Measurements from ENCODE around the gene S100A5. TPM values are rescaled to one million over a fixed set of nuclear protein-coding genes. Genes with fewer than 3 reads are reported as not detected.

The S100A5 gene
- total and polyA plus RNA-seq, 2 of the 8 experiments (the other 6 are each of a cell fraction or from before 2014, with no cell fraction given): not detected

DNA sequence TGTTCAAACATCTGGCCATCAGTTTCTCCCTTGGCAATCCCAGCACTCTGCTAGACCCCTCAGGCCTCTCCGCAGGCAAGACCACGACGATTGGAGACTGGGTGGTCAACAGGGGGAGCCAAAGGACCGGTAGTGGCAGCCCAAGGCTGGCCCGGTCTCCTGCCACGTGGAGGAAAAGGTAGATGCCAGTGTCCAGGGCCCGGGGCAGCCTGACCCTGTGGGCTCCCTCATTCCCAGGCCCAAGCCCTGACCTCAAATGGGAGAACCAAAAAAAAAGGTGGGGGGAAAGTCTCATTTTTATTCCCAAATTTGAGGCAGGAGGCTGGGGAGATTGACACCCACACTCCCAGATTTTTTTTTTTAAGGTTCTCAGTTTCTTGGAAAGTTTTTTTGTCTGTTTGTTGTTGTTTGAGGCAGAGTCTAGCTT, 29.7 kb downstream of the S100A5 start:
- H3K18ac ChIP-seq (ENCODE audit: extremely low read depth, low read length): no peak overlapping the region
- no peaks in the 10 kb centered on the region for H3K79me1 ChIP-seq (ENCODE audit: low read depth, low read length)
- no peak overlapping the region for H3K4me3 ChIP-seq (ENCODE audit: extremely low read depth in 1 of 4, insufficient read depth in 2 of 4, low read depth in 3 of 4, low read length in 4 of 4)
- H4K91ac ChIP-seq (replicated peaks; ENCODE audit: insufficient read length, low read length): no peak overlapping the region
- DNase-seq (ENCODE audit: low read depth in 1 of 2, low spot score in 2 of 2) (peak in 1 of 2 experiments; percentile 93), FAIRE-seq (peak; percentile 63)
- peaks cover 0 to 3% (median 1%) of the 10 kb centered on the region in 4 experiments; a peak in 3 of 7 replicates for H3K4me1 ChIP-seq (replicated peaks in 1 of 4; ENCODE audit: control insufficient read depth in 3 of 4, insufficient read depth in 4 of 4, low read length in 3 of 4)
- no peak overlapping the region for H3K27ac ChIP-seq (ENCODE audit: low read depth, low read length)
- H3K9ac ChIP-seq (replicated peaks in 1 of 4; ENCODE audit: extremely low read depth in 1 of 4, low read depth in 3 of 4, low read length in 3 of 4): no peak overlapping the region
- H2BK120ac ChIP-seq (replicated peaks; ENCODE audit: low read depth, low read length): no peak overlapping the region
- ChIA-PET CTCF (ENCODE audit: partially characterized antibody) (interaction anchor here (0.6 to 5.3 kb wide), 61 partner anchors 9 to 434 kb away, joined by 3 to 86 read pairs (median 5); partner anchors contain the start of genes PGLYRP4, S100A1, S100A13 and S100A14), POLR2A (ENCODE audit: partially characterized antibody) (interaction anchor here (0.6 to 1.8 kb wide), 4 partner anchors 22 to 135 kb away, joined by 3 to 5 read pairs (median 4); no protein-coding TSS in a partner anchor)
- 12% methylated on average over 7 of the region's 7 CpGs; no CpG with 5 or more reads in 1 of the 2 experiments for WGBS, 2 experiments (ENCODE audit: extremely low coverage in 1 of 2, insufficient coverage in 1 of 2, insufficient read length in 1 of 2, insufficient replicate concordance in 2 of 2, low coverage in 1 of 2, low lambda C conversion rate in 2 of 2, missing lambda C conversion rate in 1 of 2)
- H2BK20ac ChIP-seq (ENCODE audit: low read length): no peak overlapping the region
- H3K4me2 ChIP-seq (ENCODE audit: insufficient read depth in 1 of 2, low read depth in 2 of 2, low read length in 2 of 2): no peak overlapping the region
- 0 out of 2 replicates have a peak overlapping the region, but pooled peaks have one; percentile 64 for H2AFZ ChIP-seq (ENCODE audit: low read length)
- H3K4ac ChIP-seq (replicated peaks; ENCODE audit: insufficient read length, low read depth, low read length): no peak overlapping the region
- H3K14ac ChIP-seq (ENCODE audit: insufficient read length): no peak overlapping the region
- H2BK15ac ChIP-seq (ENCODE audit: low read length): no peak overlapping the region
- H2BK12ac ChIP-seq (ENCODE audit: low read depth, low read length): no peak overlapping the region
- no peak overlapping the region for H4K5ac ChIP-seq (ENCODE audit: insufficient read length, low read depth, low read length)
- H3K9me3 ChIP-seq (ENCODE audit: insufficient read depth in 2 of 2, low read depth in 1 of 2, low read length in 1 of 2): no peaks in the 10 kb centered on the region
- H3K56ac ChIP-seq (replicated peaks; ENCODE audit: insufficient read length, low read depth, low read length): no peak overlapping the region
- no peaks in the 10 kb centered on the region for H3K79me2 ChIP-seq (ENCODE audit: control insufficient read depth in 1 of 2, insufficient read depth in 2 of 2, low read length in 2 of 2)
- no peak overlapping the region for H2BK5ac ChIP-seq (ENCODE audit: low read depth, low read length)
- H4K20me1 ChIP-seq (replicated peaks in 1 of 2; ENCODE audit: control insufficient read depth in 1 of 2, insufficient read depth in 2 of 2, low read length in 2 of 2): no peaks in the 10 kb centered on the region
- no peaks in the 10 kb centered on the region for H3K36me3 ChIP-seq (ENCODE audit: control insufficient read depth in 2 of 4, insufficient read depth in 4 of 4, low read length in 3 of 4)
- H3K23me2 ChIP-seq (ENCODE audit: low read depth, low read length): no peaks in the 10 kb centered on the region
- no peak overlapping the region for H2AK5ac ChIP-seq (ENCODE audit: low read depth, low read length)
- H3K27me3 ChIP-seq (replicated peaks in 1 of 4; ENCODE audit: control insufficient read depth in 3 of 4, extremely low read depth in 1 of 4, insufficient read depth in 3 of 4, low read length in 3 of 4): peaks cover 0 to 5% (median 2%) of the 10 kb centered on the region in 4 experiments; a peak in 3 of 7 replicates
- no peak overlapping the region for H3K23ac ChIP-seq (ENCODE audit: insufficient read length)
- no peak overlapping the region; the same call in 1 of the 2 replicates for H4K8ac ChIP-seq (ENCODE audit: extremely low read depth, insufficient read depth, low read length)
- TF ChIP-seq CEBPB (IDR thresholded peaks at IDR 0.05; ENCODE audit: low read depth, low read length) (0 out of 2 replicates have a peak, but pooled peaks have one; percentile 3), TCF12 (IDR thresholded peaks at IDR 0.05; ENCODE audit: low read depth, low read length) (0 out of 2 replicates have a peak, but pooled peaks have one; percentile 44), BACH1 (IDR thresholded peaks at IDR 0.05; ENCODE audit: low read length) (no peak), CREB1 (IDR thresholded peaks at IDR 0.05) (0 out of 2 replicates have a peak, but pooled peaks have one; percentile 47)
- TF ChIP-seq, protein P1, sequence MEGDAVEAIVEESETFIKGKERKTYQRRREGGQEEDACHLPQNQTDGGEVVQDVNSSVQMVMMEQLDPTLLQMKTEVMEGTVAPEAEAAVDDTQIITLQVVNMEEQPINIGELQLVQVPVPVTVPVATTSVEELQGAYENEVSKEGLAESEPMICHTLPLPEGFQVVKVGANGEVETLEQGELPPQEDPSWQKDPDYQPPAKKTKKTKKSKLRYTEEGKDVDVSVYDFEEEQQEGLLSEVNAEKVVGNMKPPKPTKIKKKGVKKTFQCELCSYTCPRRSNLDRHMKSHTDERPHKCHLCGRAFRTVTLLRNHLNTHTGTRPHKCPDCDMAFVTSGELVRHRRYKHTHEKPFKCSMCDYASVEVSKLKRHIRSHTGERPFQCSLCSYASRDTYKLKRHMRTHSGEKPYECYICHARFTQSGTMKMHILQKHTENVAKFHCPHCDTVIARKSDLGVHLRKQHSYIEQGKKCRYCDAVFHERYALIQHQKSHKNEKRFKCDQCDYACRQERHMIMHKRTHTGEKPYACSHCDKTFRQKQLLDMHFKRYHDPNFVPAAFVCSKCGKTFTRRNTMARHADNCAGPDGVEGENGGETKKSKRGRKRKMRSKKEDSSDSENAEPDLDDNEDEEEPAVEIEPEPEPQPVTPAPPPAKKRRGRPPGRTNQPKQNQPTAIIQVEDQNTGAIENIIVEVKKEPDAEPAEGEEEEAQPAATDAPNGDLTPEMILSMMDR (IDR thresholded peaks at IDR 0.05; ENCODE audit: control extremely low read depth in 1 of 3, insufficient read depth in 1 of 3, low read depth in 1 of 3, low read length in 3 of 3): peak; percentile 95 to 97 (median 95)
- TF ChIP-seq, protein P2, sequence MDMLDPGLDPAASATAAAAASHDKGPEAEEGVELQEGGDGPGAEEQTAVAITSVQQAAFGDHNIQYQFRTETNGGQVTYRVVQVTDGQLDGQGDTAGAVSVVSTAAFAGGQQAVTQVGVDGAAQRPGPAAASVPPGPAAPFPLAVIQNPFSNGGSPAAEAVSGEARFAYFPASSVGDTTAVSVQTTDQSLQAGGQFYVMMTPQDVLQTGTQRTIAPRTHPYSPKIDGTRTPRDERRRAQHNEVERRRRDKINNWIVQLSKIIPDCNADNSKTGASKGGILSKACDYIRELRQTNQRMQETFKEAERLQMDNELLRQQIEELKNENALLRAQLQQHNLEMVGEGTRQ (IDR thresholded peaks at IDR 0.05; ENCODE audit: low read length): peak; percentile 58

Data from H1 (cell line).